Measurements from ENCODE around the gene RPLP1.

The RPLP1 gene

DNA sequence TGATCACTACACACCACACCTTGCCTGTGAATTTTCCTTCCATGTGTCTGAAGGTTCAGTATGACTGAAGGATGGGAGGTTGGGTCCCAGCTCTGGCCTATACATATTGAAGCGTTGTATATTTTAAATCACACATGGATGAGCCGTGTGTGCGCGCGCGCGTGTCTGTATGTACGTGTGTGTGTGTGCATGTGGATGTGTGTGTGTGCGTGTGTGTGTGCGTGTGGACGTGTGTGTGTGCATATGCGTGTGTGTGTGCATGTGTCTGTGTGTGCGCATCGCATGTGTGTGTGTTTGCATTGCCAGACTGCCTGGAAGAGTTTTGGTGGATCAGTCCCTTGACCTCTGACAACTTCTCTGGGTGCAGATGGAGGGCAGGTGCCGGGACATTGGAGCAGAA is 45.7 kb downstream of the RPLP1 start:
- no peak for DNase-seq (ENCODE audit: low read depth)

DNA sequence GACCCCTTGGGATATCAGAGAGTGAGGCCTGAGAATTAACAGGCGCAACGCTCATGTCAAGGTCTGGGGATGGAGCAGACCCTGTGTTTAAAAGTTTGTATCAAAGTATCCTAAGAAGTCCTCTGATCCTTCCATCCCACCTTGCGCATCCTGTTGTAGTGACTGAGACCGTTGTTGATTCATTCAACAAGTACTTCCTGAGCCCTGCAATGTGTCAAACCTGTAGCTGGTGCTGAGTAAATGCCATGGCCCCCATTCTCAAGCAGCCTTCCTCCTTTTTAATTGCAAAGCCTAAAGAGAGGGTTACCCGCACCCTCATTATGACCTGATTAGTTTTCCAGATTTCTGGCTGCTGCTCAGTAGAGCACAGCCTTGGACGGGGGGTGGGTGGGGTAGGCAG is 46.4 kb downstream of the RPLP1 start:
- DNase-seq (ENCODE audit: low read depth), result no peak

DNA sequence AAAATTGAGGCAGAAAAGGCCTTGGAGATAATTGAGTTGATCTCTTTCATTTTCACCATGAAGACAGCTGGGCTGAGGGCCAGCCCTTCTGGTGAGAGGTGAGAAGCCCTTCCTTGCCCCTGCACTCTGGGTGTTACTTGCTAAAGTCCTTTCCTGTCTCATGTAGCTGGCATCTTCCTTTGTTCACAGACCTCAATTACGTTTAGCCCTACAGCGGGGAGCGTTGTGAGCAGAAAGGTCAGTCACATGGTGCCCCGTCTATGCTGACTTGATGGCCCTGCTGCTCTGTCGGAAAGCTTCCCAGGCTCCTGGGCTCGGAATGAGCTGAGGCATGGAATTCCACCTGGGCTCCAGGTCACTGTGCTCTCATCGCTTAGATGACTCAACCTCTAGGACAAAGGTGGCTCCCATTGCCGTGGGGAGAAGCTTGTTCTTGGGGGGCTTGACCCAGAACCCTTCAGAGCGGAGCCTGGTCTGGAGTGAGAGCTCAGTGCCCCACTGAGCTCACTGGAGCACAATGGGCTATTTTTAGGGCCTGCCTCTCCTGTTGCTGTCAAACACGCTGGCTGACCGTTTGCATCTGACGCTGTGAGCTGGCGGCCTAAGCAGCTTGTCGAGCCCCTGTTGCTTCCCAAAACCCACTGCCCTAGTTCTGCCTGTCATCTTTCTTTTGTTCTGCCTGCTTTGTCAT is 47.0 kb downstream of the RPLP1 start:
- DNase-seq (ENCODE audit: low read depth), result no peak

DNA sequence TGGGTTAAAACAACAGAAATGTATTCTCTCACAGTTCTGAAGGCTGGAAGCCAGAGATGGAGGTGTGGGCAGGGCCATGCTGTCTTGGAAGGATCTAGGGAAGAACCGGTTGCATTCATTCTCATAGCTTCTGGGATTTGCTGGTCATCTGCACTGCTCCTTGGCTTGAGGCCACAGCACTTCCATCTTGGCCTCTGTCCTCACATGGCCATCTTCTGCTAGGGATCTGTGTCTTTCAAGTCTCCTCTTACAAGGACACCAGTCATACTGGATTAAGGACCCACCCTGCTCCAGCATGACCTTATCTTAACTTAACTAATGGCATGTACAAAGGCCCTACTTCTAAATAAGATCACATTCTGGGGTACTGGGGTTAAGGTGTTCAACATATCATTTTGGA is 47.7 kb downstream of the RPLP1 start:
- DNase-seq (ENCODE audit: low read depth), result no peak

DNA sequence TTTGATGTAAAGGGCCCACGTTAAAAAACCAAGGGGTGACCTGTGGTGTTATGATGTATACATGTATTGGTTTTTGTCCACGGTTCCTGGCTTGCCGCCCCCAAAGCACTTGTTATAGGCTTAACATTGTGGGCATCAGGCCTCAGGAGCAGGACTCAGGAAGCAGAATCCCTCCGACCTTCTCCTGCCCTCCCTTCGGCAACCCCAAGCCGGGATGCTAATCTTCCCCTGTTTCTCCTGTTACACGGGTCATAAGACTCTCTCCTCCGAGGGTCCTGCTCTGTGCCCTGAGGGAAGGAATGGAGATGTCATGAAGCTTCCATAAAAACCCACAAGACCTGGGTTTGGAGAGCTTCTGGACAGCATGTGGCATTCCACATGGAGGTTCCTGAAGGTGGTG is 48.8 kb downstream of the RPLP1 start:
- DNase-seq (ENCODE audit: low read depth), result no peak

DNA sequence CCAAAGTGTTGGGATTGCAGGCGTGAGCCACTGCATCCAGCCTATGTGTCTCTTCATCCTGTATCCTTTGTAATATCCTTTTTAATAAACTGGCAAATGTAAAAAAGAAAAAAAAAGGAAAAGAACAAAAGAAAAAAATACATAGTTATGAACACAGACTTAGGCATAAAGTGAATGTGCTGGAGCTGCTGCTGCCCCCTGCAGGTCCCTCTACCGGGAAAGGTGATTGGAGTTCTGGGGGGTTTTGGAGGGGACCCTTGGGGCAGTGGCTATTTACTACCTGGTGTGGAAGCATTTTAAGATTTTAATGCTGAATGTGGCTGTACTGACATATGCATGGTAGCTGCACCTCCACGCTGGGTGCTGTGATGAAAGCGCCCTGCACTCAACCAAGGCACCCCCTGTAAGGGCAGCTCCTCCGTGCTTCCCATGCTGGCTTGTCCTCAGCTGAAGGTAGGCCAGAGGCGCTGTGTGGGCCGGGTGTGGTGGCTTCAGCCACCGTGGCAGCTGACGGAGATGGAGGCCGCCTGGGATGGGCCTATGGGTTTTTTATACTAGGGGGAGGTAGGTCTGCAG is 49.9 kb downstream of the RPLP1 start:
- DNase-seq (ENCODE audit: low read depth), result no peak

DNA sequence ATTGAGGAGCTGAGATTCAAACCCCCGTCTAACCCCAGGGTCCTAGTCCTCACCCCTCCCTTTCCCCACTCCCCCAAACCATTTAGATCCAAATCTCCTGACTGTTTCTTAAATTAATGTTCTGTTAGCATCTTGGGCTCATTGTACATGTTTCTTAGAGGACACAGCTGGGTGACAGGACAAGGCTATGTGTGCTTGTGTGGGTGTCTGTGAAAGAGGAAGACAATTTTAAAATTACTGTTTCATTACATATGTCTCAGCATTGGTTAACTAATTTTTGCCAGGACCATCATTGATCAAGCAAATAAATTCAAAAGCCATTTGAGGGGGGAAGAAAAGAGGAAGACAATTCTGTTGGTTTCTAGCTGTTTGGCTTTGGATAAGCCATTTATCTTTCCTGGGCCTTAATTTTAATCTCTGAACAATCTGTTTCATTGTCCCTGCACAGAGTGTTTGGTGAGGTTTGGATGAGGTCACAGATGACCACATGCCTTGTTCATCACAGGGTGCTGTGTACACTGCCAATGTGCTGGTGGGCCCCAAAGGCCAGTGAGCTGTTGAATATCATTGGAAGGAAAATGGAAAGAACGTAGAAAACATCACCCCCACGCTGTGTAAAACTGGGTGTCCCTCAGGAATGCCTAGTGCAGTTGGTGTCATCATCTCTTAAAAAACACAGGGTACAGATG is 51.9 kb downstream of the RPLP1 start:
- no peak for DNase-seq (ENCODE audit: low read depth)

All from HS-27A (cell line).